ENCODE data around the gene PPIP5K2.
"Not testable (repeated sequence)": the region's sequence is repeated elsewhere in the genome, so short reads cannot be mapped to it uniquely, and the experiment has no call there.

The PPIP5K2 gene

GRCh38 chr5:103210952-103211351 is 90.9 kb downstream of the PPIP5K2 start:
- no peak for DNase-seq

- peak in 1 of 5 donors; percentile 41 for DNase-seq
These were observed 91.8 kb downstream of the PPIP5K2 start for GRCh38 chr5:103211576-103212561.

- DNase-seq, result no peak
These were observed 96.0 kb downstream of the PPIP5K2 start for GRCh38 chr5:103216137-103216536.

- no peak for DNase-seq
These were observed 96.6 kb downstream of the PPIP5K2 start for GRCh38 chr5:103216697-103217096.

- no peak for DNase-seq
These were observed 97.0 kb downstream of the PPIP5K2 start for GRCh38 chr5:103217101-103217500.

- DNase-seq, result no peak
These were observed 98.1 kb downstream of the PPIP5K2 start for GRCh38 chr5:103218164-103218563.

GRCh38 chr5:103219074-103219473 is 99.0 kb downstream of the PPIP5K2 start:
- DNase-seq, result not testable (repeated sequence)

- DNase-seq, result no peak
These were observed 103.2 kb downstream of the PPIP5K2 start for GRCh38 chr5:103223031-103223955.

GRCh38 chr5:103224118-103224893 is 104.2 kb downstream of the PPIP5K2 start:
- DNase-seq, result peak in 2 of 5 donors; percentile 18 to 68

- DNase-seq, result no peak
These were observed 104.8 kb downstream of the PPIP5K2 start for GRCh38 chr5:103224894-103225246.

- peak in 1 of 5 donors; percentile 9 for DNase-seq
These were observed 108.0 kb downstream of the PPIP5K2 start for GRCh38 chr5:103228061-103228460.

- DNase-seq, result no peak
These were observed 108.5 kb downstream of the PPIP5K2 start for GRCh38 chr5:103228588-103228987.

GRCh38 chr5:103232393-103232999 is 112.4 kb downstream of the PPIP5K2 start:
- peak in 1 of 5 donors; percentile 17 for DNase-seq

- no peak for DNase-seq
These were observed 114.3 kb downstream of the PPIP5K2 start for GRCh38 chr5:103234239-103234975.

- DNase-seq, result no peak
These were observed 115.8 kb downstream of the PPIP5K2 start for GRCh38 chr5:103235891-103236290.

- no peak for DNase-seq
These were observed 117.7 kb downstream of the PPIP5K2 start for GRCh38 chr5:103237778-103238177.

- DNase-seq, result no peak
These were observed 123.6 kb downstream of the PPIP5K2 start for GRCh38 chr5:103243665-103244064.

- DNase-seq, result no peak
These were observed 124.3 kb downstream of the PPIP5K2 start for GRCh38 chr5:103244398-103244797.

GRCh38 chr5:103245761-103246160 is 125.7 kb downstream of the PPIP5K2 start:
- DNase-seq, result no peak

GRCh38 chr5:103247118-103247517 is 127.0 kb downstream of the PPIP5K2 start:
- DNase-seq, result no peak

GRCh38 chr5:103249068-103249467 is 129.0 kb downstream of the PPIP5K2 start:
- no peak for DNase-seq
